Measurements from ENCODE around the gene ABCG5.

Gene ABCG5

DNA sequence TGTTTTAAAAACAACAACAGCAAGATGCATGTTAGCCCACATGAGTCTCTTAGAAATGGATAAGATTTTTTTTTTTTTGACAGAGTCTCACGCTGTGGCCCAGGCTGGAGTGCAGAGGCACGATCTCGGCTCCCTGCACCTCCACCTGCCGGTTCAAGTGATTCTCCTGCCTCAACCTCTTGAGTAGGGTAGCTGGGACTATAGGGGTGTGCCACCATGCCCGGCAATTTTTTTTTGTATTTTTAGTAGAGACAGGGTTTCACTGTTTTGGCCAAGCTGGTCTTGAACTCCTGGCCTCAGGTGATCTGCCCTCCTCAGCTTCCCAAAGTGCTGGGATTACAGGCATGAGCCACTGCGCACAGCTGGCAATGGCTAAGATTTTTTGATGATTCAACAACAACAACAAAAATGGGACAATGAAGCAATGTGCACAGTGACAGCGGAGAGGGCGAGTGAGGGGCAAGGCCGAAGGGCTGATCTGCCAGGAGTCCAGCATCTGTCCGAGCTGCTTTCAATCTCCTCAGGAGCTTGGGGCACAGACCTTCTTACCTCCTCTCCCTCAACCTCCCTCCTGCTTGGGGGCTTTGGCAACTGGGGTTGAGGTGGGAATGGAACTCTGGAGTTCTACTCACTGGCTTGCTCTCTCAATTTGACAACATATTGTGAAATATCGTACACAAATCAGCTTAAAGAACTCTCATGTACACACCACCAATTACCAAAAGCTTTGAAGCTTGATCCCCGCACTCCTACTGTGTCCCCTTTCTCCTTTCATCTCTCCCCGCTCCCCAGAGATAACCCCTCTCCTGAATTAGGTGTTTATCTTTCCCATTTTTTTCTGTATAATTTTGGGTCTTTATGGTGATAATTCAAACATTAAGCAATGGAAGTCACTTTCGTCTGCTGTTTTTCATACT is 3.6 kb upstream of the ABCG5 start:
- DNase-seq: no peak

DNA sequence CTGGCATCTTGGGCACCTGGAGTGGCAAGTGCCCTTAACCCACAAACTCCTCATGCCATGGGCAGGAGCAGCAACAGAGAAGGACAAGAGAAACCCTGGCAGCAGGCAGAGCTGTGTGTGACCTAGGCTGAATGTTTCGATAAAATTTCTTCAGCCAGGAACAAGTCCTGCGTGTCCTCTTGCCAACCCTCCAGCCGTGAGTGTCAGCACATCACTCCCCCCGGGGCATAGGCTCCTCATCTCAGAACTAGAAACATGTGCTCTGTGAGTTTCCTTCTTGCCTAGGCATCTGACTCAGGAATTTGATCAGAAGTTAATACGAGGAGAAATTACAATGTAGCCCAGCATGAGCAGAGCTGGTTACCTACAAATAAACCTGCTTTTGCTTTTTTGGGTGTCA is 2.3 kb upstream of the ABCG5 start:
- no peak for DNase-seq

DNA sequence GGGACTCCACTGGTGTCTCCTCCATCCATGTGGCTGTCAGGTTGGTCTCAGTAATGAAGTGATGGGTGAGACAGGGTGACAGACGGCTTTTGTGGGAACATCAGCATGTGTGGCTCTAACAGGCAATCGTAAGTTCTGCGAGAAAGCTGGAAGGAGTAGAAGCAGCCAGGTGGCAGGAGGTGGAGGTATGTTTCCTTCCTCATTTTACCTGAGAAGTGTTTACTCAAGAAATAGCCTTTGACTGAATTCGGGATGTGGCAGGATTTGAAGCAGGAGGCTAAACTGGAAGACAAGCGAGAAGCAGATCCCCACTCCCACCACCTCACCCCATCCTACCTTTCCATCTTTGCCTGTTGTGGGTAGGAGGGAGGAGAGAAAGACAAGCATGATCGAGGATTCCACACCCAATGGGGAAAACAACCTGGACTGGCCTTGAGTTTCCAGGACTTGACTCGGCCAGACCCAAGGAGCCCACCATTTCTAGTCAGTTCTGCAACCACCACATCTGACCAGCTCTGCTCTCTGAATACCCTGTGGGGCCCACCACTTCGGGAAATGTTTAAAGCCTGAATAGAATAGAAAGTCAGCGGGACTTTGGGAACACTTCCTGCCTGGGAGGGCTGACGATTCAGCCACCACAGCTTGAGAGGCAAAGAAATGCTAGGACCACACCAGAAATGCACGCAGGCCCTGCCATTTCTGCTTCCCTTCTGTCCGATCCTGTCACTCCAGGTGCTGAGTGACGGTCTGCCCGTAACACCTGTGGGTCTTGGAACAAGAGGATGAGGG is 1.3 kb upstream of the ABCG5 start:
- no peak for DNase-seq

DNA sequence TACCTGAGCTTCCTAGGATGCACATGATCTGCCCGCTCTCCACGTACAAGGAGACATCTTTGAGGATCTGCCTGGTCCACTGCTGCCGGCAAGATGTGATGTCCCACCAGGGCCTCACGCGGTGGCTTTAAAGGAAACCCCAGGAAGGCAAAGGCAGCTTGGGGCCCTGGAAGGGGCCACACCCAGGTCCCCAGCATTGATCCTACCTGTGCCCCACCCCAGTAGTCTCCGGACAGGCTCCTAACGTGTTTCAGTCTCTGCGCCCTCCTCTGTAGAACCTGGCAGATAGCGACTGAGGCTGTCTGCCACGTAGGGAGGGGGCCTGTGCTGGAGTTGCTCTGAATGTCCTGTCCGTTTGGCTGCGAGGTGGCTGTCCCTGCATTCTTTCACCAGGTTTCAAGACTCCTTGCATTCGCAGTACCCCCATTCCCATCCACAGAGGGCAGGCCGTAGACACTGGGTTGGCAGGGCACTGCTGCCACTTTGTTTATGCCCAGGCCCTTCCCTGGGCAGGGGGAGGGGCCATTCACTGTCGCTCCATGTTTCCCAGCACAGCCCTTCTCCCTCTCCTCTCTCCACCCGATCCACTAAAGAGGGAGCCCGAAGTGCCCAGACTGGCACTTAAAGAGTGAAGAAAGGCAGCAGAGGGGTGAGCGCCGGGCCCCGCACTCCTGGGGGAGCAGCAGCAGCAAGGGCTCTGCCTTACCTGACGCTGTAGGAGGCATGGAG is 644 bp downstream of the ABCG5 start:
- no peak for DNase-seq

DNA sequence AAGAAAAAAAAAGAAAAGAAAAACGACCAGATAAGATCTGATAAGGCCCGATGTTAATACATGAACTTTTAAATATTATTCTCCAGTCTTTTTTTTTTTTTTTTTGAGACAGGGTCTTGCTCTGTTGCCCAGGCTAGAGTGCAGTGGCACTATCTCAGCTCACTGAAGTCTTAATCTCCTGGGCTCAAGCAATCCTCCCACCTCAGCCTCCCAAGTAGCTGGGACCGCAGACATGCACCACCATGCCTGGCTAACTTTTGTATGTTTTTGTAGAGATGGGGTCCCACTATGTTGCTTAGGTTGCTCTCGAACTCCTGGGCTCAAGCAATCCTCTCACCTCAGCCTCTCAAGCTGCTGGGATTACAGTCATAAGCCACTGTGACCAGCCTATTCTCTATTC is 1.6 kb downstream of the ABCG5 start:
- no peak for DNase-seq

DNA sequence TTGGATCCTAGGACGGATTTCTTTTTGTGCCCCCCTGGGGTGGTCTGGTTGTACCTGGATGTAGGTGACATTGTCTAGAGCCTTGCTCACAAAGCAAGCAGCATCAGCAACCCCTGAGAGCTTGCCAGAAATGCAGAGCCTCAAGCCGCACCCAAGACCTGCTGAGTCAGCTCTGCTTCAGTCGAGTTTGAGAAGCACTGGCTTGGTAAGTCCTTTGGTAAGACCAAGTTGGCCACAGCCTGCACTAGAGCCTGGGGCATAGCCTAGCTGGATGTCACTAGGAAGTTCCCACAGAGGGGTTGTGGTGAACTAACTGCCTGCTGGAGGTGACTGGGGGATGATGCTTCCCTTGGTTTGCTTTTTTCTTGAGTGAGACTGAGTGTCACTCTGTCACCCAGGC is 6.2 kb downstream of the ABCG5 start:
- no peak for DNase-seq

DNA sequence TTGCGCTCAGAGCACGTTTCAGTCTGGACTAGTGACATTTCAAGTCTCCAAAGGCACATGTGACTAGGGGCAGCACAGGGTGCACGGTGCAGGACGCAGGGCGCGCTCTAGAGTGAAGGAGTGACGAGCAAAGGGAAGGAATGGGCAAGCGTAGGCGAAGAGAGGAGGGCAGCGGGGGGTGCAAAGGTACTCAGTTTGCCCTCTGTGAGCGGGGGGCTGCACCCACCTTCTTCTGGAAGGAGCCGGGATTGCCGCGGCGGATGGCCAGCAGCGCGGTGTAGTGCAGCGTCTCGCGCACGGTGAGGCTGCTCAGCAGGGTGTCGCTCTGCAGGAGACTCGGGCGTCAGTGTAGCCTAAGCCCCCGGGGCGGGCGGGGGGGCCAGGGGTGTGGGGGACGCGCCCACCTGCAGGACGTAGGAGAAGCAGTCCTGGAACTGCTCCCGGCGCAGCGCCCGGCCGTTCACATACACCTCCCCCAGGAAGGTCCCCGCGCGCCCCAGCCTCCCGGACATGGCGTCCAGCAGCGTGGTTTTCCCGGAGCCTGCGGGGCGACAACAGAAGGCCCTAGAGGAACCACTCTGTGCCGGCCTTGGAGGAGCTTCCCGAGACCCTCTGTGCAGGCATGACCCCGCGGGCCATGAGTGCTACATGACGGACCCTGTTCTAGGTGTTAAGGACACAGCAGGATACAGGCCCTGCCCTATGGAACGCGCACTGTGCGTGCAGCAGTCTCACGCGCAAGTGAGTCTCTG is 6.9 kb downstream of the ABCG5 start:
- no peak for DNase-seq

DNA sequence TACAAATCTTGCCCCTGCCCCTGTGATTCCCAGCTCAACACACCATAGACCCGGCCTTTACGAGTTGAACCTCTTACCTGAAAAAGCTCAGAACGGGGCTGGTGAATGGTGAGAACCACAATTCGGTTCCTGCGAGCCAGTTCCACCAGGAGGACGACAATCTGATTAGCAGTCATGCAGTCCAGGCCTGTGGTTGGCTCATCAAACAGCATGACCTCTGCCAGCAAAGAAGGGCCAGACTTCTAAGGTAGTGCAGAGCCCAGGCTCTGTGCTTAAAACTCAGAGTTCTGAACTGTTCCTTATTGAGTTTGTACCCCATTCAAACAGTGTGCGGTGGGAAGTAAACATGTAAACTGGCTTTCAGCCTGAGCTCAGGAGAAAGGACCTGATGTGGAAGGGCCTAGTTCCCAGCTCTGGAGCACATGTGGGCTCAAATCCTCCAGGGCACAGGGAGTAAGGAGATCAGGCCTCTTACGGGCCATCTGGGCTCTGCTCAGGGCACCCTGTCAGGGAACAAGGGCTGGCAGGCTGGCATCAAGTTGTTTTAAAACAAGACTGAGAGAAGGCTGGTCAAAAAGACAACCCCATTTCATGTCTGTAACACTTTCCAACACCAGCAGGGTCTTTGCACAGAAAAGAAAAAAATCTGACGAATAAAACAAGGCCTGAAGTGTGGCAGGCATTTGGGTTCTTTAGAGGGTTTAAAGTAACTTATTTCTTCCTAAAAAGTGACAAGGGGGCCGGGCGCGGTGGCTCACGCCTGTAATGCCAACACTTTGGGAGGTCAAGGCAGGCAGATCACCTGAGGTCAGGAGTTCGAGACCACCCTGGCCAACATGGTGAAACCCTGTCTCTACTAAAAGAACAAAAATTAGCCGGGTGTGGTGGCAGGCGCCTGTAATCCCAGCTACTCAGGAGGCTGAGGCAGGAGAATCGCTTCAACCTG is 12.1 kb downstream of the ABCG5 start:
- DNase-seq: no peak

DNA sequence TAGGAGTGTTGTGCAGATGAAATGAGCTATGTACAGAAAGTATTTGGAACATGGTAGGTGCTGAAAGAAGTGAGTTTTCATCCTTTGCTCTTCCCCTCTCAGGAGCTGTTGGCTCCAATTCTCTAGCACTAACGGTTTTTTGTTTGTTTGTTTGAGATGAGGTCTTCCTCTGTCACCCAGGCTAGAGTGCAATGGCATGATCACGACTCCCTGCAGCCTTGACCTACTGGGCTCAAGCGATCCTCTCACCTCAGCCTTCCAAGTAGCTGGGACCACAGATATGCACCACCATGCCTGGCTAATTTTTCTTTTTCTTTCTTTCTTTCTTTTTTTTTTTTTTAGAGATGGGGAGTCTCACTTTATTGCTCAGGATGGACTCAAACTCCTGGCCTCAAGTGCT is 12.8 kb downstream of the ABCG5 start:
- no peak for DNase-seq

DNA sequence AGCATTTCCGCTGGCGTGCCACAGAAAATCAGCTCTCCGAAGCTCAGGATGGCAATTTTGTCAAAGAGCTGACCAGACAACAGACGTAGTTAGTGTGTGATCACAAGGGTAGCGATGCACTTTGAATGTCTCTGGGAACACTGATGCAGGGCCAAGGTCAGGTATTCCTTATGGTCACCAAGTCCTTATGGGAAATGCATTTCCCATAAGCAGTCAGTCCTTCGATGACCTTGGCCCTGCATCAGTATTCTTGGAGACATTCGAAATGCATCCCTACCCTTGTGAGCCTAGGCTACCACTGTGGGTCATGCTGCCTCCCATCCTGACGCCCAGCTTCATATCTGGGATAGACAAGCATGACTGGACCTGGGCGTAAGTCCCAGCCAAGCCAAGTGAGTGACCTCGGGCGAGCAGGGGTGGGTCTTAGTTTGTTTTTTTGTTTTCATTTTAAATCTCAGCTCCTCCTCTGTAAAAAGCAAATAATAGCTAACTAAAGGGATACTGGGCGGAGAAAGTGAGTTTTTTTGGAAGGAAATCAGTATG is 13.6 kb downstream of the ABCG5 start:
- DNase-seq: no peak

DNA sequence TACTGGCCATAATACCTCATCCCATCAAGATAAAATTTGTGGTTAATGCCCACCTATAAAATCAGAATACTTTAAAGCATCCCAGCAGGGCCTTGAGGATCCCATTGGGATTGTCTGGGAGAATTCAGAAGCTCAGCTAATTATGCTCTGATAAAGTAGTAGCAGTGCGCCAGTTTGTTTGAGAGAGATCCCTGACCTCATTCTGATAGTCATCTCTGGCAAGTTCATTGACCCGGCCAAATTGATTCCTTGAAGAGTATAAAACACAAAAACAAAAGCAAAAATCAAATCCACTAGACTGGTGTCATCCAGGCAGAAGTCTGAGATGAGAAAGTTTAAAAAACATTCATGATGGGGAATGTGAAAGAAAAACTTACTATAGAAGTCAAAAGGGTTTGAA is 14.1 kb downstream of the ABCG5 start:
- no peak for DNase-seq

DNA sequence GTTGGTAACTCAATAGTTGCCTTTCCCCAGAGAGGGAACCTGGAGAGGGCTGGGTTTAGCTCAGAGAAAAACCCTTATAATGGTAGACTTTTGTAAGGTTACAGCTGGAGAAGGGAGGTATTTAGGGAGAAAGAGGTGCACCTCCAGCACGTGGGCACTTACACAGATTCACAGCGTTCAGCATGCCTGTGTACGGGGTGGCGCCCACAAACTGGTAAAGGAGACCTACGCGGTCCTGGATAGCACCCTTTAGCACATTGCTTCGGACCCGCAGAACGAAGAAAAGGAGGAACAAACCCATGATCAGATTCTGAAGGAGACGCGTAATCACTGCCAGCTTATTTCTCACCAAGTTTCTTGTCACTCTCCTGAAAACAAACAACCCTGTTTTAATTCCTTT is 14.9 kb downstream of the ABCG5 start:
- DNase-seq: no peak

DNA sequence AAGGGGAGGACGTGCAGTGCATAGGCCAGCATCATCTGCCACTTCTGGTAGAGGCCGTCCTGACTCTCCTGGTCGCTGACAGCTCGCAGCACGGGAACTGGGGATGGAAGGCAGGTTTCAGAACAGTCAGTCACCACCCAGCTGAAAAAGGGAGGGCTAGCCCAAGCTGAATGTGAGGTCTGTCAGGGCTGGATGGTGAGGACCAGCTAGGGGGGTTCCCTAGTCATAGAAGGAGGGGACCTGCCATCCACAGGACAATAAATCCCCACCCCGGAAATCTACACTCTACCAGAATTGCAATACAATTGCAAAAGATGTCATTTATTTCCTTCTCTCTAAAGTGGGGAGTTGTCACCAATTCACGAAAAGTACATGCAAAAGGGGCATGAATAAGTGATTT is 15.8 kb downstream of the ABCG5 start:
- no peak for DNase-seq

DNA sequence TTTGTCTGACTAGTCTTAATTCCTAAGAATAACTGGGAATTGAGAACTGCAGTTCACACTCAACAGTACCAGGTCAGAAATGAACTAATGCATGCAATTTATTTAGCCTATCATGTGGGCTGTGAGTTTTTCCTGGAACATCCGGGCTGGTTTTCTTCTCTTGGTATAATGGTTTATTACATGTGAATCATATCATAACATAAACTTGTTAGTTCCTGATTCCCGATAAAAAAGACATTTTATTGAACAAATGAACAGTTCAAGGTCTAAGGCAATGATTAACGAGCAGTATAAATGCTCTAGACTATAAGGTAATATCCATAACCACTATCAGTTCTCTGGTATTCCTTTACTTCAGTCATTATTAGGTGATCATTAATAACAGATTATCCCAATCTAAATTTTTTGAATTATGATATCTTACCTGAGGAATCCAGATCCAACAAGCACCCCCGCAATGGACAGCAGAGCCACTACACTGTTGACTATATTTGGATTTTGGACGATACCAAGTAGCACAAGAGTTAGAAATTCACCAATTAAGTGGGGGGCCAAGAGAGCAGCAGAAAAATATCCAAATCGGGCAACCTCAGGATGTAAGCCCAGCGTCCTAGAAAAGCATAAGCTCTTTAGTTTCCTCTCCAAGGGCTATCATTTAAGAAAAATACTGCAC is 19.0 kb downstream of the ABCG5 start:
- DNase-seq: no peak

DNA sequence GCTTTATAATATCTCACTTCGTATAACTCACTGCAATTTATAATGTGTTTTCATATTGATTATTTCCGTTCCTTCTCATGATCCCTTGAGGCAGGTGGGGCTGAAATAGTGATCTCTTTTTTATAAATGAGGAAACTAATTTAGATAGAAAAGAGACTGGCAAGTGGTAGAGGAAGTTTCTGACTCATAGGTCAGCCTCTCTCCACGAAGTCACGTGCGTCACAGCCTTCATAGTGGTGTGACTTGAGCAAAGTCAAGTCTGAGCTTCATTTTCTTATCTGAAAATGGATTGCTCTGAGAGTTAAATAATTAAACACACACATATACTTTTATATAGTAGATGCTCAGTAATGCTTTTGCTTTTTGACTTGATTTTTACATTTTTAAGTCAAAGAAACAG is 19.9 kb downstream of the ABCG5 start:
- DNase-seq: no peak

DNA sequence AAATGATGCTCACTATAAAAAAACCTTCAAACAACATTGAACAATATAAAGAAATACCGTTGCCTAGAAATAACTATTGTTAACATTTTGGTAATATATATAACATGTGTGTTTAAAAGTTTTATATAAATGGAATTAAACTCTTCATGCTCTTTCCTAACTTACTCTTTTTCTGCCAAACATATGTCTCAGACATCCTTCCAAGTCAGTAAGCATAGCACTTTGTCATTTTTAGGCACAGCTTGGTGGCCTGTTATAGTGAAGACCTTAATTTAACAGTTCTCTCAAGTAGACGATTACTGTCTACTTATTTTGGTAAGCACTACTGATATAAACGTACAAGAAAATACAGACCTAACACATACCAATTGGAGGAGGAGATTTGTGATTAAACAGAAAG is 23.9 kb downstream of the ABCG5 start:
- DNase-seq: no peak

DNA sequence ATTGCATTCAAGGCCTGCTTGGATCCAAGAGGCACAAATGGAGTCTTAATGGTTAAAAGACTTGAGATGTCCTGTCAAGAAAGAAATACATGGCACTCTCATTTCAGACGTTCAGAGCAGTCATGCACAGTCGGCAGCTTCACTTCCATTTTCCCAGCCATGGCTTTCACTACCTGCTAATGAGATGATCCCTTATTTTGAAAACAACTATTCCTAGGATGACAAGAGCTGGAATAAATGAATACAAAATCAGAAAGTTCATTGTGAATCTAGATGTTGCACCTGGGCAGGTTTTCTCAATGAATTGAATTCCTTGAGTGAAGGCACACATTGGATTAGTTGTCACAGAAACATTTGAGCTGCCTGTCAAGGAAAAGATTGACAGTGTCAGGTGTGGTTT is 25.7 kb downstream of the ABCG5 start:
- DNase-seq: no peak

DNA sequence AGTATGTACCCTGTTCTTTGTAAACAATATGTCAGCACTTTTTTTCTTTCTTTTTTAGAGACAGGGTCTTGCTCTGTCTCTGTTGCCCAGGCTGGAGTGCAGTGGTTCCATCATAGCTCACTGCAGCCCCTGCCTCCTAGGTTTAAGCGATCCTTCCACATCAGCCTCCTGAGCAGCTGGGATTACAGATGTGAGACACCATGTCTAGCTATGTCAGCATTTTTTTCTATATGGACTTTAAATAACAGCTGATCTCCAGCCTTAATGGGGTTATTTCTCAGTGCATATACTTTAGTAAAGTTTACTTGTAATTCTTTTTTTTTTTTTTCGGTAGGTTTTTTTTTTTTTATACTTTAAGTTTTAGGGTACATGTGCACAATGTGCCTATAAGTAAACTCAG is 26.6 kb downstream of the ABCG5 start:
- no peak for DNase-seq

DNA sequence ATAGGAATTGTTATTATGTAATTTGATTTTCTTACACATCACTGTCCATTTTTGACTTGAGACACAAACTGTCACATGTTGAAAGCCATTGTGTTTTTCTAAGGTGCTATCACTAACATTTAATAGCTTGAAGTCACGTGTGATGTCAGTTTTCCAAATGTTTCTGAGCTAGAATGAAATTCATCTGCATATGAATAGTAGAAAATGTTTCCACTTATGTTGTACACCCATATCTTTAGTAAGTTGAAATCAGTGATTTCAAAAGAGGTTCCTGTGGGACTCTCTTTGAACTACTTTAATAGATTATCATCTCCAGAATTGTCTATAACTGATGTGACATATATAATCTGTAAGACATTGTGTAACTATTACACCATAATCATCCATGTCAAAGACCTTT is 27.8 kb downstream of the ABCG5 start:
- DNase-seq: no peak

DNA sequence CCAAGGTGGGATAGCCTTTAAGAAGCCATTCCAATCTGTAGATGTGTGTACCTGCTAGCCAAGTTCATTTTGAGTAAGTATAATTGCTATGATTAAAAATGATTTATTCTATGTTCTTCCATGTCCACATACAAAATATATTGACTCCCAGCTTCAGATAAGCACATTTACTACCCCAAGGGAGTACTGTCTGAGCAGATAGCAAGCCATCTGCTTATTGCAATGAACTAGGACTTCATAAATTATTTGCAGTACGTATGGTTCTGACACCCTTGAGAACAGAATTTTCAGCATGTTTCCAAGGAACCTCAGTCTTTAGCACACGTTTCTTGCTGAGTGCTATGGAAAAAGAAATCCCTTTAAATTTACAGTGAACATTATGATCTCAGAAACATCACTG is 28.2 kb downstream of the ABCG5 start:
- no peak for DNase-seq

DNA sequence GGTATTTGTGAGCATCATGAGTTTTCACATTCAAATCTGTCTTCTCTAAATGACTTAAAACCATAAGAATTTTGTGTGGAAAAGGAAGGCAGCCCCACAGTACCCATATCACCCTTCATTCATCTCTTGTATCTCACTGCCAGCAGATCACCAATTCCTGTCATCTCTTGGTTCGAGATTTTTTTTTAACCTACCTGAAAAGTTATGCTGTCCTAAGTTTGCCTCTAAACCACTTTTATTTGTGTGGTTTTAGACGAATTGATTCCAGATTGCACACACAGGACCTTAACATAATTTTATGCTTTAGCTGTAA is 32.0 kb downstream of the ABCG5 start:
- DNase-seq: no peak

Measured in NCI-H1436 treated with DMSO at 0.1 percent for 48 hours (cell line).